Fibroblast of lung (primary cell): ENCODE data around the gene BTAF1.

Experiments
- CTCF ChIP-seq, 2 donors: IDR thresholded peaks in 1 of 2; conservative IDR thresholded peaks in 1 of 2; 1 replicate in 1 of 2; 2 replicates in 1 of 2; pipeline ENCODE4 v1.5.1; 2011 to 2012; ENCODE audit warnings: low read length in 2 of 2, control low read depth in 1 of 2, inconsistent platforms in 1 of 2, low read depth in 1 of 2, mild to moderate bottlenecking in 1 of 2
- EZH2 ChIP-seq: IDR thresholded peaks from 2 replicates; pipeline ENCODE4 v1.5.1; 2012; ENCODE audit warnings: low read length, control low read depth, mild to moderate bottlenecking; ENCODE audit errors: missing control alignments

- no peak for TF ChIP-seq CTCF (conservative IDR thresholded peaks at IDR 0.05 in 1 of 2, IDR thresholded peaks at IDR 0.05 in 1 of 2; ENCODE audit: low read depth in 1 of 2, low read length in 2 of 2)
- no peak for TF ChIP-seq EZH2
Measured at GRCh38 chr10:92052088-92052487, 128.5 kb downstream of the BTAF1 start.
